Thymus (tissue), 11 donors: Measurements from ENCODE around the gene PHAF1. TPM values are rescaled to one million over a fixed set of nuclear protein-coding genes. Genes with fewer than 3 reads are reported as not detected.

ENCODE experiments used
- DNase-seq, 9 donors: peaks; one replicate each; pipeline ENCODE4 v3.0.0-alpha.2; 2013; ENCODE audit warnings: low spot score in 9 of 9, low read depth in 6 of 9, missing footprints in 1 of 9
- H3K27ac ChIP-seq, 2 donors: one replicate each; pipeline ENCODE4 v1.5.1; 2013; ENCODE audit warnings: control low read depth in 1 of 2, low read depth in 1 of 2, low read length in 1 of 2, mild to moderate bottlenecking in 1 of 2, moderate library complexity in 1 of 2
- H3K27me3 ChIP-seq, 2 donors: one replicate each; pipeline ENCODE4 v1.5.1; 2013; ENCODE audit warnings: low read length in 1 of 2; ENCODE audit not compliant: control insufficient read depth in 2 of 2, insufficient read depth in 1 of 2
- H3K36me3 ChIP-seq, 2 donors: one replicate each; pipeline ENCODE4 v1.5.1; 2013; ENCODE audit warnings: low read length in 1 of 2, mild to moderate bottlenecking in 1 of 2, moderate library complexity in 1 of 2; ENCODE audit not compliant: control insufficient read depth in 2 of 2, insufficient read depth in 2 of 2
- H3K4me1 ChIP-seq, 2 donors: one replicate each; pipeline ENCODE4 v1.5.1; 2013; ENCODE audit warnings: low read length in 2 of 2; ENCODE audit not compliant: control insufficient read depth in 2 of 2, insufficient read depth in 2 of 2
- H3K4me3 ChIP-seq, 2 donors: one replicate each; pipeline ENCODE4 v1.5.1; 2013; ENCODE audit warnings: low read length in 2 of 2, control low read depth in 1 of 2, mild to moderate bottlenecking in 1 of 2
- H3K9me3 ChIP-seq, 2 donors: one replicate each; pipeline ENCODE4 v1.5.1; 2013; ENCODE audit warnings: low read length in 1 of 2, mild to moderate bottlenecking in 1 of 2; ENCODE audit not compliant: control insufficient read depth in 2 of 2, insufficient read depth in 1 of 2
- WGBS: extraction: QIAGEN DNeasy Blood & Tissue Kit; methylation state at CpG from one replicate; pipeline ENCODE4 v1.1.7; 2013; 5-methylcytosine and 5-hydroxymethylcytosine counted together
- polyA plus RNA-seq: library from polyadenylated mRNA; stranded (reverse); fragments of 200-250 nt; gene quantifications from one replicate; pipeline ENCODE4 v1.2.3, GENCODE V29; 2013
- total RNA-seq: library from RNA; stranded (reverse); fragments of 120-200 nt; gene quantifications from one replicate; pipeline ENCODE4 v1.2.4, GENCODE V29; 2013
- donor health status: healthy.

Gene PHAF1
- total and polyA plus RNA-seq, 2 donors, result 7.7 to 12.0 TPM

GRCh38 chr16:67084345-67085028 lies 25.3 kb upstream of the PHAF1 start:
- Histone ChIP-seq H3K9me3 (no peaks in the 10 kb centered on the region), H3K27me3 (no peaks in the 10 kb centered on the region), H3K27ac (no peak overlapping the region), H3K36me3 (peaks cover 11 to 17% of the 10 kb centered on the region in 2 donors), H3K4me3 (no peak overlapping the region), H3K4me1 (no peaks in the 10 kb centered on the region)
- no peak for DNase-seq
- 95% methylated on average over 4 of the region's 4 CpGs for WGBS

GRCh38 chr16:67086822-67087221 lies 22.9 kb upstream of the PHAF1 start:
- H3K4me3 ChIP-seq, result no peak overlapping the region
- H3K27ac ChIP-seq, result no peak overlapping the region
- no peak for DNase-seq
- H3K9me3 ChIP-seq, result no peaks in the 10 kb centered on the region
- H3K36me3 ChIP-seq, result peaks cover 11 to 16% of the 10 kb centered on the region in 2 donors
- H3K27me3 ChIP-seq, result no peaks in the 10 kb centered on the region
- H3K4me1 ChIP-seq, result no peaks in the 10 kb centered on the region

GRCh38 chr16:67087291-67087690 lies 22.4 kb upstream of the PHAF1 start:
- DNase-seq, result no peak
- H3K36me3 ChIP-seq, result peaks cover 8 to 11% of the 10 kb centered on the region in 2 donors
- no peaks in the 10 kb centered on the region for H3K4me1 ChIP-seq
- no peak overlapping the region for H3K4me3 ChIP-seq
- no peaks in the 10 kb centered on the region for H3K27me3 ChIP-seq
- no peak overlapping the region for H3K27ac ChIP-seq
- H3K9me3 ChIP-seq, result no peaks in the 10 kb centered on the region
- 96% methylated on average over 1 of the region's 1 CpG for WGBS

- H3K4me3 ChIP-seq, result no peak overlapping the region
- DNase-seq, result no peak
- no peak overlapping the region for H3K27ac ChIP-seq
- H3K9me3 ChIP-seq, result no peaks in the 10 kb centered on the region
- H3K27me3 ChIP-seq, result no peaks in the 10 kb centered on the region
- H3K4me1 ChIP-seq, result no peaks in the 10 kb centered on the region
- H3K36me3 ChIP-seq, result peaks cover 10 to 11% of the 10 kb centered on the region in 2 donors
These were observed 21.9 kb upstream of the PHAF1 start for GRCh38 chr16:67087803-67088202.

- H3K4me1 ChIP-seq, result no peaks in the 10 kb centered on the region
- no peak for DNase-seq
- WGBS, result 97% methylated on average over 4 of the region's 4 CpGs
- H3K27ac ChIP-seq, result no peak overlapping the region
- no peak overlapping the region for H3K4me3 ChIP-seq
- no peaks in the 10 kb centered on the region for H3K27me3 ChIP-seq
- peaks cover 11% of the 10 kb centered on the region in 2 donors for H3K36me3 ChIP-seq
- no peaks in the 10 kb centered on the region for H3K9me3 ChIP-seq
These were observed 21.2 kb upstream of the PHAF1 start for GRCh38 chr16:67088551-67088950.

GRCh38 chr16:67089101-67089500 lies 20.6 kb upstream of the PHAF1 start:
- peaks cover 8 to 9% of the 10 kb centered on the region in 2 donors for H3K36me3 ChIP-seq
- H3K9me3 ChIP-seq, result no peaks in the 10 kb centered on the region
- H3K4me3 ChIP-seq, result no peak overlapping the region
- no peaks in the 10 kb centered on the region for H3K27me3 ChIP-seq
- H3K27ac ChIP-seq, result no peak overlapping the region
- DNase-seq, result no peak
- no peaks in the 10 kb centered on the region for H3K4me1 ChIP-seq

GRCh38 chr16:67091906-67092566 lies 17.7 kb upstream of the PHAF1 start:
- Histone ChIP-seq H3K27ac (no peak overlapping the region), H3K4me1 (no peaks in the 10 kb centered on the region), H3K36me3 (peaks cover 8 to 9% of the 10 kb centered on the region in 2 donors), H3K27me3 (no peaks in the 10 kb centered on the region), H3K9me3 (no peaks in the 10 kb centered on the region), H3K4me3 (no peak overlapping the region)
- 97% methylated on average over 4 of the region's 4 CpGs for WGBS
- DNase-seq, result no peak

- no peaks in the 10 kb centered on the region for H3K4me1 ChIP-seq
- no peak for DNase-seq
- H3K36me3 ChIP-seq, result peaks cover 8 to 9% of the 10 kb centered on the region in 2 donors
- no peaks in the 10 kb centered on the region for H3K27me3 ChIP-seq
- no peak overlapping the region for H3K27ac ChIP-seq
- WGBS, result 98% methylated on average over 4 of the region's 4 CpGs
- H3K4me3 ChIP-seq, result no peak overlapping the region
- H3K9me3 ChIP-seq, result no peaks in the 10 kb centered on the region
These were observed 16.5 kb upstream of the PHAF1 start for GRCh38 chr16:67093098-67093726.

GRCh38 chr16:67098599-67098998 lies 11.1 kb upstream of the PHAF1 start:
- H3K9me3 ChIP-seq, result no peaks in the 10 kb centered on the region
- no peak for DNase-seq
- peaks cover 4 to 11% of the 10 kb centered on the region in 2 donors for H3K36me3 ChIP-seq
- H3K27ac ChIP-seq, result no peak overlapping the region
- no peak overlapping the region for H3K4me3 ChIP-seq
- WGBS, result 98% methylated on average over 2 of the region's 2 CpGs
- no peaks in the 10 kb centered on the region for H3K27me3 ChIP-seq
- H3K4me1 ChIP-seq, result no peaks in the 10 kb centered on the region
